H1 (cell line): ENCODE results near the gene MYO5A.
"Not testable (repeated sequence)": the region's sequence is repeated elsewhere in the genome, so short reads cannot be mapped to it uniquely, and the experiment has no call there.

Experiments
- BRCA1 ChIP-seq: IDR thresholded peaks from 2 replicates; pipeline ENCODE4 v1.6.1; 2012; ENCODE audit warnings: low read depth, low read length, improper control_type of control experiment
- CHD2 ChIP-seq: IDR thresholded peaks from 2 replicates; pipeline ENCODE4 v1.6.1; 2012; ENCODE audit warnings: low read length, improper control_type of control experiment
- CREB1 ChIP-seq: IDR thresholded peaks from 2 replicates; pipeline ENCODE4 v1.6.1; 2012; ENCODE audit warnings: inconsistent platforms
- CTCF ChIP-seq, 3 experiments: IDR thresholded peaks; 1 replicate in 2 of 3; 2 replicates in 1 of 3; pipeline versions ENCODE4 v1.5.1 to v1.6.1; 2011; ENCODE audit warnings: low read length in 3 of 3, mild to moderate bottlenecking in 3 of 3, inconsistent platforms in 2 of 3, low read depth in 1 of 3, moderate library complexity in 1 of 3; ENCODE audit not compliant: insufficient read depth in 1 of 3; ENCODE audit errors: control extremely low read depth in 1 of 3
- KDM1A ChIP-seq: fragments of 200-600, 300-600 bp; sonication (generic); IDR thresholded peaks from 2 replicates; pipeline ENCODE4 v1.7.1; 2016; ENCODE audit warnings: mild to moderate bottlenecking, low read length, borderline replicate concordance
- NRF1 ChIP-seq: IDR thresholded peaks from 2 replicates; pipeline ENCODE4 v1.6.1; 2011; ENCODE audit warnings: mild to moderate bottlenecking, low read depth, low read length, improper control_type of control experiment
- POLR2A ChIP-seq, 2 experiments: IDR thresholded peaks; 1 replicate in 1 of 2; 2 replicates in 1 of 2; pipeline ENCODE4 v1.6.1; 2011; ENCODE audit warnings: low read depth in 2 of 2, low read length in 2 of 2, mild to moderate bottlenecking in 2 of 2; ENCODE audit errors: control extremely low read depth in 1 of 2
- POLR2AphosphoS5 ChIP-seq: IDR thresholded peaks from 2 replicates; pipeline ENCODE4 v1.6.1; 2011; ENCODE audit warnings: low read depth, low read length
- RFX5 ChIP-seq: IDR thresholded peaks from 2 replicates; pipeline ENCODE4 v1.6.1; 2011; ENCODE audit warnings: low read depth, low read length, improper control_type of control experiment, borderline replicate concordance
- SP1 ChIP-seq: IDR thresholded peaks from 2 replicates; pipeline ENCODE4 v1.6.1; 2011; ENCODE audit warnings: low read depth, low read length
- SP2 ChIP-seq: IDR thresholded peaks from 2 replicates; pipeline ENCODE4 v1.6.1; 2012; ENCODE audit warnings: mild to moderate bottlenecking, low read length, inconsistent platforms

GRCh38 chr15:52565417-52566358 is 37.0 kb upstream of the MYO5A start:
- TF ChIP-seq POLR2AphosphoS5; RFX5; SP2; SP1; CTCF (IDR thresholded peaks at IDR 0.05; ENCODE audit: control extremely low read depth in 1 of 3, insufficient read depth in 1 of 3, low read depth in 1 of 3, low read length in 3 of 3); KDM1A; BRCA1; NRF1; CHD2; POLR2A (IDR thresholded peaks at IDR 0.05; ENCODE audit: control extremely low read depth in 1 of 2, low read depth in 2 of 2, low read length in 2 of 2); CREB1: not testable (repeated sequence)
